ENCODE results near the gene RPS14.

DNA sequence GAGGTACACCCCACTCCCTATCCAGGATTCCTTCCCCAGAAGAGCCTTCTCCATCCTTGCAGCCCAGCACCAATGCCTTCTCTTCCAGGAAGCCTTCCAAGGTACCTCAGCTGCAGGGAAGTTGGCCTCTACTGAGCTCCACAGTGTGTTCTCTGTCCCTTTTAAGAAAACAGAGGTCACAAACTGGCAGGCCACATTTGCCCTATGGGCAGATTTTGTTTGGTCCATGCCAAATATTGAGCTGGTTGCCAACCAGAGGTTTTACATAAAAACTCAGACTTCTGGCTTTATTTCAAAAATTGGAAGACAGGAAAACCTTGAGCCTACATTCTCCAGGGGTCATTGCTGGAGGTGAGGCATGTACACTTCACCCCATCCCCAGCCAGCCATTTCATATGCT lies 49.4 kb upstream of the RPS14 start:
- no peak for TF ChIP-seq EZH2 (IDR thresholded peaks at IDR 0.05; ENCODE audit: insufficient read depth, poor library complexity, severe bottlenecking)
- no peak for TF ChIP-seq EZH2phosphoT487 (IDR thresholded peaks at IDR 0.05; ENCODE audit: insufficient read depth, low read depth)
